Muscle of leg (tissue), 11 donors: ENCODE measurements around the gene MRGPRE. TPM values are rescaled to one million over a fixed set of nuclear protein-coding genes. Genes with fewer than 3 reads are reported as not detected.

Source experiments
- DNase-seq: peaks from one replicate; pipeline ENCODE4 v3.0.0; 2013
- H3K27ac ChIP-seq: one replicate; pipeline ENCODE4 v1.5.1; 2013; ENCODE audit warnings: mild to moderate bottlenecking, low read length, control low read depth
- H3K27me3 ChIP-seq: one replicate; pipeline ENCODE4 v1.6.1; 2013; ENCODE audit warnings: low read length; ENCODE audit not compliant: control insufficient read depth, insufficient read depth
- H3K36me3 ChIP-seq: one replicate; pipeline ENCODE4 v1.6.1; 2013; ENCODE audit warnings: low read length; ENCODE audit not compliant: control insufficient read depth, insufficient read depth
- H3K4me1 ChIP-seq: one replicate; pipeline ENCODE4 v1.6.1; 2013; ENCODE audit warnings: low read length; ENCODE audit not compliant: control insufficient read depth, insufficient read depth
- H3K4me3 ChIP-seq: one replicate; pipeline ENCODE4 v1.5.1; 2013; ENCODE audit warnings: low read length, control low read depth
- H3K9me3 ChIP-seq: replicated peaks from 2 replicates; pipeline ENCODE4 v1.6.1; 2013; ENCODE audit warnings: low read depth, low read length; ENCODE audit not compliant: control insufficient read depth
- WGBS: methylation state at CpG from one replicate; pipeline ENCODE4 v1.1.5; 2013; ENCODE audit warnings: missing lambda C conversion rate; ENCODE audit not compliant: insufficient coverage; 5-methylcytosine and 5-hydroxymethylcytosine counted together
- polyA plus RNA-seq, 8 donors: library from polyadenylated mRNA; unstranded; fragments of 120-200 nt; gene quantifications; one replicate each; pipeline versions ENCODE4 v1.2.1 to v1.2.3, GENCODE V29; 2013; ENCODE audit warnings: inconsistent platforms in 1 of 8, low replicate concordance in 1 of 8; ENCODE audit not compliant: insufficient read length in 8 of 8, insufficient read depth in 1 of 8
- total RNA-seq: library from RNA; stranded (reverse); fragments of 120-200 nt; gene quantifications from one replicate; pipeline ENCODE4 v1.2.4, GENCODE V29; 2013

MRGPRE gene
- total and polyA plus RNA-seq, 9 donors, result 0.09 TPM; not detected in 8

GRCh38 chr11:3221408-3222002, 10.7 kb downstream of the MRGPRE start:
- Histone ChIP-seq H3K36me3 (no peaks in the 10 kb centered on the region), H3K4me1 (peaks cover 7% of the 10 kb centered on the region), H3K4me3 (no peak overlapping the region), H3K27ac (no peak overlapping the region), H3K9me3 (no peaks in the 10 kb centered on the region), H3K27me3 (peaks cover 66% of the 10 kb centered on the region)
- peak; percentile 51 for DNase-seq
- WGBS, result 35% methylated on average over 10 of the region's 27 CpGs

GRCh38 chr11:3220521-3221407, 11.5 kb downstream of the MRGPRE start:
- Histone ChIP-seq H3K27ac (no peak overlapping the region), H3K9me3 (no peaks in the 10 kb centered on the region), H3K4me1 (peaks cover 7% of the 10 kb centered on the region), H3K4me3 (no peak overlapping the region), H3K36me3 (no peaks in the 10 kb centered on the region), H3K27me3 (peaks cover 72% of the 10 kb centered on the region)
- DNase-seq, result no peak
- WGBS, result 60% methylated on average over 1 of the region's 21 CpGs

GRCh38 chr11:3220101-3220500, 12.1 kb downstream of the MRGPRE start:
- H3K36me3 ChIP-seq, result no peaks in the 10 kb centered on the region
- H3K9me3 ChIP-seq, result no peaks in the 10 kb centered on the region
- peaks cover 72% of the 10 kb centered on the region for H3K27me3 ChIP-seq
- WGBS, result 67% methylated on average over 4 of the region's 11 CpGs
- no peak overlapping the region for H3K27ac ChIP-seq
- no peak for DNase-seq
- peaks cover 7% of the 10 kb centered on the region for H3K4me1 ChIP-seq
- no peak overlapping the region for H3K4me3 ChIP-seq

- Histone ChIP-seq H3K4me3 (no peak overlapping the region), H3K36me3 (no peaks in the 10 kb centered on the region), H3K27ac (no peak overlapping the region), H3K4me1 (peaks cover 7% of the 10 kb centered on the region), H3K27me3 (peaks cover 68% of the 10 kb centered on the region), H3K9me3 (no peaks in the 10 kb centered on the region)
- 60% methylated on average over 6 of the region's 14 CpGs for WGBS
- DNase-seq, result no peak
These were observed 12.8 kb downstream of the MRGPRE start for GRCh38 chr11:3219281-3219892.

GRCh38 chr11:3218483-3219280, 13.5 kb downstream of the MRGPRE start, which contains the start of gene MRGPRG:
Gene MRGPRG (minus strand): TSS chr11:3218813. CDS start chr11:3218813, 0 bp downstream.
- Histone ChIP-seq H3K27me3 (peaks cover 61% of the 10 kb centered on the region), H3K36me3 (no peaks in the 10 kb centered on the region)

GRCh38 chr11:3217818-3218482, 14.3 kb downstream of the MRGPRE start:
- Histone ChIP-seq H3K4me3 (no peak overlapping the region), H3K27ac (no peak overlapping the region), H3K27me3 (peaks cover 60% of the 10 kb centered on the region), H3K4me1 (peaks cover 7% of the 10 kb centered on the region), H3K9me3 (no peaks in the 10 kb centered on the region), H3K36me3 (no peaks in the 10 kb centered on the region)
- no peak for DNase-seq
- WGBS, result 84% methylated on average over 16 of the region's 49 CpGs

More at GRCh38 chr11:3218483-3219280, 13.5 kb downstream of the MRGPRE start, which contains the start of gene MRGPRG:
- Histone ChIP-seq H3K27ac (no peak within 1 kb of the TSS), H3K9me3 (no peaks in the 10 kb centered on the region), H3K4me1 (peaks cover 7% of the 10 kb centered on the region), H3K4me3 (no peak within 1 kb of the TSS)
- DNase-seq, result no peak
- 88% methylated on average over 17 of the region's 35 CpGs for WGBS

- Histone ChIP-seq H3K27ac (no peak overlapping the region), H3K4me1 (peaks cover 5% of the 10 kb centered on the region), H3K27me3 (peaks cover 43% of the 10 kb centered on the region), H3K4me3 (no peak overlapping the region), H3K9me3 (peaks cover 7% of the 10 kb centered on the region), H3K36me3 (no peaks in the 10 kb centered on the region)
- DNase-seq, result no peak
- WGBS, result 50% methylated on average over 3 of the region's 11 CpGs
These were observed 16.1 kb downstream of the MRGPRE start for GRCh38 chr11:3216027-3216525.

GRCh38 chr11:3215346-3216026, 16.7 kb downstream of the MRGPRE start:
- Histone ChIP-seq H3K27ac (no peak overlapping the region), H3K9me3 (peaks cover 7% of the 10 kb centered on the region), H3K27me3 (peaks cover 38% of the 10 kb centered on the region), H3K4me3 (no peak overlapping the region), H3K4me1 (no peaks in the 10 kb centered on the region), H3K36me3 (no peaks in the 10 kb centered on the region)
- WGBS, result 72% methylated on average over 14 of the region's 17 CpGs
- DNase-seq, result no peak

- Histone ChIP-seq H3K27ac (no peak overlapping the region), H3K27me3 (peaks cover 30% of the 10 kb centered on the region), H3K4me3 (no peak overlapping the region), H3K4me1 (no peaks in the 10 kb centered on the region), H3K36me3 (no peaks in the 10 kb centered on the region), H3K9me3 (peaks cover 7% of the 10 kb centered on the region)
- no peak for DNase-seq
- WGBS, result 89% methylated on average over 4 of the region's 4 CpGs
These were observed 17.9 kb downstream of the MRGPRE start for GRCh38 chr11:3214420-3214699.
